NT2/D1 (cell line): ENCODE measurements around the gene DNAAF5.

Experiments
- SUZ12 ChIP-seq: IDR thresholded peaks from 2 replicates; pipeline ENCODE4 v1.6.1; 2011; ENCODE audit not compliant: insufficient read length, insufficient read depth; ENCODE audit errors: extremely low read depth
- YY1 ChIP-seq: IDR thresholded peaks from 2 replicates; pipeline ENCODE4 v1.6.1; 2011; ENCODE audit not compliant: insufficient read length, insufficient read depth

DNA sequence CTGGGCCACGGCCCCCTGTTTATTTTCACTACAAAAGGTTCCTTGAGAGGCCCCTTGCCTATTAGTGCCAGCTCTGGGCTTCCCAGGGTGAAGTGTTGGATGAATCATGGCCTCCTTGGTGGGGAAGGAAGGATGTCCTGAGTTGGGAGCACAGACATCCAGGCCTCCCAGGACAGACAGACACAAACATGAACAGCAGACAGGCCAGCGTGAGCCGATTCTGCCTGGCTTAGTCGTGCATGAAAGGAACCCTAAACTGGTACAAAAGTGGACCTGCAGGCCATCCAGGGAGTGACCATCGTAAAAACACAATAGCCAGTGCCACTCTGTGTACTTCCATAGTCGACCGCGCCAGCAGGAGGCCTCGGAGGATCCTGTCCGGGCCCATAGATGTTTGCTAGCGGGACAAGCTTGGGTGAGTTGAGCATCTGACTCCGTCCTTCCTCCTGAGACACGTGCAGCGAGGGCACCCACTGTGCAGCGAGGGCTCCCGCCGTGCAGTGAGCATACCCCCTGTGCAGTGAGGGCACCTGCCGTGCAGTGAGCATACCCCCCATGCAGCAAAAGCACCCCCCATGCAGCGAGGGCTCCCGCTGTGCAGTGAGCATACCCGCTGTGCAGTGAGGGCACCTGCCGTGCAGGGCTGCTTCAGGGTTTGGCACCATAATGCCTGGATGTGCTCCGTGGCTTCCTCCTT lies 51.9 kb downstream of the DNAAF5 start:
- TF ChIP-seq YY1 = no peak
- no peak for TF ChIP-seq SUZ12
